ENCODE results near the gene RYR1. TPM values are rescaled to one million over a fixed set of nuclear protein-coding genes. Genes with fewer than 3 reads are reported as not detected.

The RYR1 gene
- total RNA-seq, 4 donors from 2014 or later, result 0.82 to 1.6 (median 1.5) TPM

- TF ChIP-seq POLR2AphosphoS5 (IDR thresholded peaks at IDR 0.05), result no peak
- no peak for TF ChIP-seq CTCF (IDR thresholded peaks at IDR 0.05)
- no peak for TF ChIP-seq EP300 (IDR thresholded peaks at IDR 0.05)
- no peak for TF ChIP-seq POLR2A (IDR thresholded peaks at IDR 0.05)
- H3K27ac ChIP-seq, result no peak overlapping the region
- H3K4me3 ChIP-seq, result no peak overlapping the region
- no peak for ATAC-seq
- H3K9me3 ChIP-seq, result no peaks in the 10 kb centered on the region
- H3K4me1 ChIP-seq, result no peaks in the 10 kb centered on the region
- peaks cover 36% of the 10 kb centered on the region for H3K27me3 ChIP-seq
- no peaks in the 10 kb centered on the region for H3K36me3 ChIP-seq
- WGBS, 2 donors (ENCODE audit: low coverage in 1 of 2), result 100% methylated on average over 1 of the region's 6 CpGs; no CpG with 5 or more reads in 1 of the 2 donors
Observed at GRCh38 chr19:38528931-38529330, 95.4 kb downstream of the RYR1 start.

GRCh38 chr19:38531515-38531914, 98.0 kb downstream of the RYR1 start:
- ATAC-seq, result no peak
- peaks cover 0 to 12% of the 10 kb centered on the region in 2 donors for H3K36me3 ChIP-seq
- H3K27me3 ChIP-seq, result peaks cover 23% of the 10 kb centered on the region
- TF ChIP-seq POLR2A (IDR thresholded peaks at IDR 0.05) (no peak), CTCF (IDR thresholded peaks at IDR 0.05) (no peak), EP300 (IDR thresholded peaks at IDR 0.05) (no peak), POLR2AphosphoS5 (IDR thresholded peaks at IDR 0.05) (no peak)
- no peaks in the 10 kb centered on the region for H3K4me1 ChIP-seq
- peaks cover 0 to 21% (median 0%) of the 10 kb centered on the region in 3 donors for H3K9me3 ChIP-seq
- no CpG with 5 or more reads among the region's 2 CpGs for whole genome bisulfite sequencing, 2 donors (ENCODE audit: low coverage in 1 of 2)
- H3K27ac ChIP-seq, result no peak overlapping the region
- H3K4me3 ChIP-seq, result no peak overlapping the region

- no peak for ATAC-seq
- peaks cover 0 to 1% (median 0%) of the 10 kb centered on the region in 3 donors for H3K4me1 ChIP-seq
- H3K27me3 ChIP-seq, result peaks cover 15% of the 10 kb centered on the region
- H3K36me3 ChIP-seq, result peaks cover 0 to 12% of the 10 kb centered on the region in 2 donors
- TF ChIP-seq CTCF (IDR thresholded peaks at IDR 0.05) (no peak), POLR2A (IDR thresholded peaks at IDR 0.05) (no peak), EP300 (IDR thresholded peaks at IDR 0.05) (no peak), POLR2AphosphoS5 (IDR thresholded peaks at IDR 0.05) (no peak)
- no peak overlapping the region for H3K27ac ChIP-seq
- H3K9me3 ChIP-seq, result peaks cover 0 to 21% (median 0%) of the 10 kb centered on the region in 3 donors
- 73 to 81% methylated on average over 3 of the region's 3 CpGs for WGBS, 2 donors (ENCODE audit: low coverage in 1 of 2)
- H3K4me3 ChIP-seq, result no peak overlapping the region
Observed at GRCh38 chr19:38532939-38533338, 99.4 kb downstream of the RYR1 start.

- peaks cover 4% of the 10 kb centered on the region for H3K27me3 ChIP-seq
- 90 to 99% methylated on average over 8 of the region's 8 CpGs for WGBS, 2 donors (ENCODE audit: low coverage in 1 of 2)
- no peak for ATAC-seq
- no peak for TF ChIP-seq CTCF (IDR thresholded peaks at IDR 0.05)
- no peak for TF ChIP-seq EP300 (IDR thresholded peaks at IDR 0.05)
- no peak for TF ChIP-seq POLR2A (IDR thresholded peaks at IDR 0.05)
- TF ChIP-seq POLR2AphosphoS5 (IDR thresholded peaks at IDR 0.05), result no peak
- H3K4me3 ChIP-seq, result no peak overlapping the region
- H3K4me1 ChIP-seq, result peaks cover 0 to 16% (median 0%) of the 10 kb centered on the region in 3 donors
- H3K36me3 ChIP-seq, result peaks cover 0 to 12% of the 10 kb centered on the region in 2 donors
- H3K9me3 ChIP-seq, result peaks cover 0 to 21% (median 0%) of the 10 kb centered on the region in 3 donors
- H3K27ac ChIP-seq, result no peak overlapping the region
Observed at GRCh38 chr19:38534574-38534973, 101.1 kb downstream of the RYR1 start.

- 74% methylated on average over 3 of the region's 3 CpGs; no CpG with 5 or more reads in 1 of the 2 donors for WGBS, 2 donors (ENCODE audit: low coverage in 1 of 2)
- H3K27ac ChIP-seq, result no peak overlapping the region
- TF ChIP-seq POLR2AphosphoS5 (IDR thresholded peaks at IDR 0.05) (no peak), POLR2A (IDR thresholded peaks at IDR 0.05) (no peak), EP300 (IDR thresholded peaks at IDR 0.05) (no peak), CTCF (IDR thresholded peaks at IDR 0.05) (no peak)
- peaks cover 0 to 21% (median 0%) of the 10 kb centered on the region in 3 donors for H3K9me3 ChIP-seq
- H3K4me3 ChIP-seq, result no peak overlapping the region
- H3K4me1 ChIP-seq, result peaks cover 0 to 16% (median 0%) of the 10 kb centered on the region in 3 donors
- ATAC-seq, result no peak
- peaks cover 0 to 12% of the 10 kb centered on the region in 2 donors for H3K36me3 ChIP-seq
- H3K27me3 ChIP-seq, result peaks cover 4% of the 10 kb centered on the region
Observed at GRCh38 chr19:38535212-38535611, 101.7 kb downstream of the RYR1 start.

All from gastroesophageal sphincter (tissue), 4 donors.